SU-DHL-6 (cell line): ENCODE data around the gene C4BPB.

Experiments used
- CTCF ChIP-seq: fragments of 200-600 bp; sonication (generic); IDR thresholded peaks from one replicate; pipeline ENCODE4 v1.5.1; 2017; ENCODE audit warnings: antibody characterized with exemption, mild to moderate bottlenecking, low read length, moderate library complexity; ENCODE audit not compliant: insufficient read depth, poor library complexity, severe bottlenecking
- EZH2phosphoT487 ChIP-seq: fragments of 200-600 bp; sonication (generic), shearing (Covaris generic); conservative IDR thresholded peaks from 2 replicates; pipeline ENCODE4 v1.6.1; 2018; ENCODE audit warnings: mild to moderate bottlenecking, antibody characterized with exemption, low read length, moderate library complexity, mixed read lengths

GRCh38 chr1:207077470-207078377 lies 10.9 kb upstream of the C4BPB start:
- peak; percentile 65 for TF ChIP-seq CTCF
- no peak for TF ChIP-seq EZH2phosphoT487
